ENCODE data around the gene LRRC34.

The LRRC34 gene, protein sequence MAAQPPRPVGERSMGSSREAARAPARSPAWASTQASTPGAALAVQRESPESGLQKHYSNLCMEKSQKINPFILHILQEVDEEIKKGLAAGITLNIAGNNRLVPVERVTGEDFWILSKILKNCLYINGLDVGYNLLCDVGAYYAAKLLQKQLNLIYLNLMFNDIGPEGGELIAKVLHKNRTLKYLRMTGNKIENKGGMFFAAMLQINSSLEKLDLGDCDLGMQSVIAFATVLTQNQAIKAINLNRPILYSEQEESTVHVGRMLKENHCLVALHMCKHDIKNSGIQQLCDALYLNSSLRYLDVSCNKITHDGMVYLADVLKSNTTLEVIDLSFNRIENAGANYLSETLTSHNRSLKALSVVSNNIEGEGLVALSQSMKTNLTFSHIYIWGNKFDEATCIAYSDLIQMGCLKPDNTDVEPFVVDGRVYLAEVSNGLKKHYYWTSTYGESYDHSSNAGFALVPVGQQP

DNA sequence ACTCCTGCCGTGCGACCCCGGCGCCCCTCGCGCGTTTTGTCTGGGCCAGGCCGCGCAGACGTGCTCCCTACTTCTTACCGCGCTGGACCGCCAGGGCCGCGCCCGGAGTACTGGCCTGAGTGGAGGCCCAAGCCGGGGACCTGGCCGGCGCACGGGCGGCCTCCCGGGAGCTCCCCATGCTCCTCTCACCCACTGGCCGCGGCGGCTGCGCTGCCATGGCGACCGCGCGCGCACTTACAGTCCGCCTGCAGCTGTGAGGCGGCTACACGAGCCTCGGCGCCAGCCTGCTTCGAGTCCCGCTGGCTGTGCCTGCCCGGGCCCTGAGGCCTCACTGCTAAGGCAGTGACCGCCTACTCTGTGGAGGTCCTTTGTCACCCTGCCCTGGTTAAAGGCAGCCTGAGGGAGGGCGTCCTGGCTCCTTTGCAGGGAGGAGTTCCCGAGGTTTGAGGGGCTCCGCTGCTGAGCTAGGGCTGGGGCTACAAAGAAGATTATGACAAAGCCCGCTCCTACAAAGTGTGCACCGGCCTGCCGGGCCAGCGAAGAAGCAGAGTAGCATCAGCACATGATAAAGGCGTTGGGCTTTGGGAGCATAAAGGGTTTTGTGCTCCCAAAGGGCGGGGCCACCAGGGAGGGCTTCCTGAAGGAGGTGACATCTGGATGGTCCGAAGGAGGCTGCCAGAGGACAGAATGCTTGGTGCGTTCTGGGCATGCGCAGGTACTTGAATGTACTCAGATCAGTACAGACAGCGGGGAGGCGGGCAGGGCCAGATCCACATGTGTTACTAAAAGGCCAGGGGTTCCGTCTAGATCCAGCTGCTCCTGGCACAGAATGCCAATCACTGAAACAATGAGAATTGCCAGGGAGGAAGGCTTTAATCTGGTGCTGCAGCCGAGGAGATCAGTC lies at the start of gene LRRC34, which contains the start of gene LRRIQ4:
Gene LRRC34 (minus strand): TSS at position 573 of the 904 bp plus-strand sequence. CDS start 356 bp downstream, at position 217.
Gene LRRIQ4 (plus strand): TSS at position 539 of the 904 bp plus-strand sequence. CDS start 9,052 bp downstream, outside the sequence.
- peak; percentile 72 for DNase-seq

DNA sequence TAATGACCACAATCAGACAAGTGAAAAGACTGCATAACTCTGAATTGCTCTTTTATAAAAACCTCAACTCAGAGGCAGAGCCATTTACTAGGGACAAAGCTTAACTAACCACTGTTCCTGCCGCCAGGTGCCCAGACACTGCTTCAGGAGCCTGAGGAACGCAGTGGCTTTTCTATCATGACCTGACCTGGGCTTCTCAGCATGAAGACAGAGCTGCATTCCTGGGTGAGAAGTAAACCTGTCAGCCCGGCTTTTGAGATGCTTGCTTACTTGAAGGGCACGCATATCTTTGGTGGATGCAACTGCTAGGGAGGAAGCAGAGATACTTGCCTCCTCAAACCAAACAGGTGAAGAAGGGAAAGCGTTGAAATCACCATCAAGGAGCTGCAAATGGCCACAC lies 49.2 kb upstream of the LRRC34 start:
- no peak for DNase-seq

- DNase-seq, result no peak
Measured at GRCh38 chr3:169857811-169858210, 45.1 kb upstream of the LRRC34 start.

DNA sequence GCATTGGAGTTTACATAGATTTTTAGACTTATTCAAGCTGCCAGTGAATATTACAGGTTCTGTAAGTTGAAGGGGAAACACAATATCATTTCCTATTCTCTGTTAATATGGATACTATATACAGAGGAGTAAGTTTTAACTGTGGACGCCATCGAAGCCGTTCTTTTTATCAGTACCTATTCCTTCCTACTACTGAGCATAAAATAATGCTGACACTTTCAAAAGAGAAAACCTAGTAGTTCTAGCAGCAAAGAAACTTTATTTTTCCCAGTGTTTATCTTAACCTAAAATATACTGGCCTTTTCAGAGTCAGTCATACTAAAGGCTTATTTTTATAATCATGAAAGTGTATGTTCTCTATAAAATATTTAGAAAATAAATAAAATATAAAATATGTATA lies 42.8 kb upstream of the LRRC34 start:
- DNase-seq, result no peak

- no peak for DNase-seq
Measured at GRCh38 chr3:169850618-169851017, 37.9 kb upstream of the LRRC34 start.

DNA sequence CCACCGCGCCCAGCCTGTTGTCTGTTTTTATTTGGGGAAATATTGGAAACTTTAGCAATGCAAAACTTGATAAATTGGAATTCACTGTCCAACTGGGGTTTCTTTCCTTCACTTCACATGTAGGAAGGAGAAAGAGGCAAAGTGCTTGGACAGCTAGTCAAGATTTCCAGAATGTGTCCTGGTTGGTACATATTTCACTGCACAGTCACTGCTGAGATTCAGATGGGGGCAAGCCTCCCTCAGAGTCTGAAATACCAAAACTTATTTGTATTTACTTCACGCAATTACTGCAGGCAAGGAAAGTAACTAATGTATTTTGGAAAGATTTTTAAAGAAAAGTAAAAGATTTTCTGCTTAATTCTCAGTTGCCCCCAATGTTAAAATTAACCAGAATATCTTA lies 36.0 kb upstream of the LRRC34 start:
- no peak for DNase-seq

DNA sequence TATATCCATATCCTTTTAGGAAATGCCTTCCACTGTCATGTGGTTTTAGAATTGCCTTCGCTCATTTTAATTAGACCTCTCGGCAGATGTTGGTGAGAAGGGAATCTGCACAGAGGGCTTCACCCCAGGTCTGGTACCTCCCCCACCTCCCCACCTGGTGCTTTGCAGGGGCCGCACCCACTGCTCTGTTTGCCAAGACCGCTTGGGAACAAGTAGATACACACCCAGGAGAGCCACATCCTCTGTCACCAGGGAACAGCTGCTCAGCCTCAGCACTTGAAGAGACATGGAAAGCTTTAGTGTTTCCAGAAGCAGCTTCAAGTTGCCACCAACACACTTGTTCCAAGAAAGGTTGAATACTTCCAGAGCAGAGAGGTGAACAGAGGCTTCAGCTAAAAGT lies 35.2 kb upstream of the LRRC34 start:
- DNase-seq, result no peak

- DNase-seq, result no peak
Measured at GRCh38 chr3:169846458-169847193, 33.9 kb upstream of the LRRC34 start.

- no peak for DNase-seq
Measured at GRCh38 chr3:169842960-169843359, 30.3 kb upstream of the LRRC34 start.

DNA sequence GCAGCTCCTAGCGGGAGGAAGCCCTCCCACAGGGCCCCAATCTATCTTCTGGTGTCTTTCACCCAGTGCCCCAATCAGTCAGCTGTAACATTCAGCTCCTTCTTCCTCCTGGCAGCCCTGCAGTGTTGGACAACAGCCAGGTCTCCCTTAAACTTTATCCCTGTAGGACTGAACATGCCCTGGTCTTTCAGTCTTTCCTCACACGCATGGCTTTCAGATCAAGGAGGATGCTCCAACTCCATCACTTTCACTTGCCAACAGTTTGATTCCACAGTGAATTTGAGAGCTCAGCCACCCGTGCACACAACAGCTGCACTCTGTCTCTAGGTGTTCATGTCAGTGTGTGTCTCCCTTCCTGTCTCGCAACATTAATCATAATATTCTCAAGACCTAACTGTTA lies 28.5 kb upstream of the LRRC34 start:
- peak; percentile 62 for DNase-seq

DNA sequence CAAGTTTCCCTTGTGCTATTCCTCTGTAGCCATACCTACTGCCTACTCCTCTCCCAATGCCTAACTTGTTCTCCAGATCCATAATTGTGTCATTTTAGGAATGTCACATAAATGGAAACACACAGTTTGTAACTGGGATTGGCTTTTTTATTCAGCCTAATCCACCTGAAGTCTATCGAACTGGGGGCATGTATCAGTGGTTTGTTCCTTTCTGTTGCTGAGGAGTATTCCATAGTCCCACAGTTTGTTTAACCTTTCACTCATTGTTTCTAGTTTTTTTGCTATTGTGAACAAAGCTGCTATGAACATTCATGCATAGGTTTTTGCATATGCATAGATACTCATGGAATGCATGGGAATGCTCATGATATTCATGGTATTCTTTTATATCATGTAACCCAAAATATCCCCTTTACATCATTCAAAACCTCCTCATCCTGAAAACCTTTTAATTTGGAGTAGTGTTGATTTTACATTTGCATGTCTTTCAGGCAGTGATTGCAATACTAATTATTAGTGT lies 25.9 kb upstream of the LRRC34 start:
- DNase-seq, result no peak

GRCh38 chr3:169836942-169837275 lies 24.2 kb upstream of the LRRC34 start:
- DNase-seq, result no peak

DNA sequence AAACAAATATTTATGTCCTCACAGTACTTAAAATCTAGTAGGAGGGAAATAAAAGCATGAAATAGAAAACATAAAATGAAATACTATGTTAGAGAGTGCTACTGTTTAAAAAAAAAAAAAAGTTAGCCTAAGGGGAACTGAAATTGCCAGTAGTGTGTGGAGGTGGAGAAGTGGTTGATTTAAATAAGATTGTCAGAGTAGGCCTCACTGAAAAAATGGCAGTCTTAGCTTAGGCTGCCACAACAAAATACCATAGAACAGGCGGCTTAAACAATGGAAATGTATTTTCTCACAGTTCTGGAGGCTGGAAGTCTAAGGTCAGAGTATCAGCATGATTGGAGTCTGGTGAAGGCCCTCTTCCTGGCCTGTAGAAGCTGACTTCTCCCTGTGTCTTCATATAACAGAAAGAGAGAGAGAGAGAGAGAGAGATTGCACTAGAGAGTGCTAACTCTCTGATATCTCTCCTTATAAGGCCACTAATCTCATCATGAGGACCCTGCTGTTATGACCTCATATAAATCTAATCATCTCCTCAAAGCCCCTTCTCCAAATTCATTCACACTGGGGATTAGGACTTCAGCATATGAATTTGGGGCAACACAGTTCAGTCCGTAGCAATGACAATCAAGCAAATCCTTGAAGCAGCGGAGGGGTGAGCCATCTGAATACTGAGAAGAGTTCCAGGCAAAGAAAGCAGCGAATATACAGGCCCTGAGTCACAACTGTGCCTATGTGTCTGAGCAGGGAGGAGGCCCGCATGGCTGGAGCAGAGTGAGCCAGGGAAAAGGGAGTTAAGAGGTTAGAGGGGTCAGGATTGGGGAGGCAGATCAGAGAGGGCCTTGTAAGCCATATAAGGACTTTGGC lies 23.6 kb upstream of the LRRC34 start:
- no peak for DNase-seq

GRCh38 chr3:169835533-169835932 lies 22.8 kb upstream of the LRRC34 start:
- no peak for DNase-seq

- no peak for DNase-seq
Measured at GRCh38 chr3:169827712-169828111, 15.0 kb upstream of the LRRC34 start.

DNA sequence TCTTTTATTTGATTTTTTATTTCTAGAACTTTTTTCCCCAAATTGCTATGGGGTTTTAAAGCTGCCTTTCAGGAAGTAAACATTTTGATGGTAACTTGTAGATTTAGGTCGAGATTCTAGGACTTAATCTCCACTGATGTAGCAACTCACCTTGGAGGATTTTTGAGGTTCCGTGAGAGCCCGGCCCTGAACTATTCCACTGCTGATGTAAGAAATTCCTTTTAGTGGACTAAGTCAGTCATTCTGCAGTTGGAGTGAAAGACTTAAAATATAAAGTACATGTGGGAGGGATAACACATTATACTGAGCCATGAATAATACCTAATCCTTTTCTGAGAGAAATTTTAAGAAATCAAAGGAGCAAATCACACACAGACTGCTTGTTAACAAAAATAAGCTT lies 12.6 kb upstream of the LRRC34 start:
- no peak for DNase-seq

DNA sequence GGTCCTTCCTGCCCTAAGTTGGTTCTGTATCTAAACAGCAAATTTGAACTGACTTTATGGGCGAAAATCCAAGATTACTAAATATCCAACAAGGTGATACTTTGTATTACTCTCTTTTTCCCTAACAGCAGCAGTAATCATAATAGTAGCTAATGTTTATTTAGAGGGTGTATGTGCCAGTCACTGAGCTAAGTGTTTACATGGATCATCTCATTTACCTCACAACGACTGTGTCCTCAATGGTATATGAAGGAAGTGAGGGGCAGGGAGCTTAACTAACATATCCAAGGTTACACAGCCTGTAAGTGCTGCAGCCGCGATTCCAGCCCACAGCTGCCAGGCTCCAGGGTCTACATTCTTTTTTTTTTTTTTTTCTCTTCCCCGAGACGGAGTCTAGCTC lies 10.3 kb upstream of the LRRC34 start:
- no peak for DNase-seq

GRCh38 chr3:169822540-169822939 lies 9.8 kb upstream of the LRRC34 start:
- no peak for DNase-seq

DNA sequence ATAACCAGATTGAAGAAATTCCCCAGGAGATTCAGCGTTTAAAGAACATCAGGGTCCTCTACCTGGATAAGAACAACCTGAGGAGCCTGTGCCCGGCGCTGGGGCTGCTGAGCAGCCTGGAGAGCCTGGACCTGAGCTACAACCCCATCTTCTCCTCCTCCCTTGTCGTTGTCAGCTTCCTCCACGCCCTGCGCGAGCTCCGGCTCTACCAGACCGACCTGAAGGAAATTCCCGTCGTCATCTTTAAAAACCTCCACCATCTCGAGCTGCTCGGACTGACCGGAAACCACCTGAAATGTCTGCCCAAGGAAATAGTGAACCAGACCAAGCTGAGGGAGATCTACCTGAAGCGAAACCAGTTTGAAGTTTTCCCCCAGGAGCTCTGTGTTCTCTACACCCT lies 9.4 kb upstream of the LRRC34 start:
- no peak for DNase-seq

- DNase-seq, result no peak
Measured at GRCh38 chr3:169818316-169818715, 5.6 kb upstream of the LRRC34 start.

- DNase-seq, result no peak
Measured at GRCh38 chr3:169815590-169816150, 3.0 kb upstream of the LRRC34 start.

All from NCI-H1694 treated with DMSO at 0.1 percent for 48 hours (cell line).